Measurements from ENCODE around the gene CAVIN3. TPM values are rescaled to one million over a fixed set of nuclear protein-coding genes. Genes with fewer than 3 reads are reported as not detected.

CAVIN3 gene
- total and polyA plus RNA-seq, 2 donors (not counting 1 experiment from before 2014, with no cell fraction given), result not detected

DNA sequence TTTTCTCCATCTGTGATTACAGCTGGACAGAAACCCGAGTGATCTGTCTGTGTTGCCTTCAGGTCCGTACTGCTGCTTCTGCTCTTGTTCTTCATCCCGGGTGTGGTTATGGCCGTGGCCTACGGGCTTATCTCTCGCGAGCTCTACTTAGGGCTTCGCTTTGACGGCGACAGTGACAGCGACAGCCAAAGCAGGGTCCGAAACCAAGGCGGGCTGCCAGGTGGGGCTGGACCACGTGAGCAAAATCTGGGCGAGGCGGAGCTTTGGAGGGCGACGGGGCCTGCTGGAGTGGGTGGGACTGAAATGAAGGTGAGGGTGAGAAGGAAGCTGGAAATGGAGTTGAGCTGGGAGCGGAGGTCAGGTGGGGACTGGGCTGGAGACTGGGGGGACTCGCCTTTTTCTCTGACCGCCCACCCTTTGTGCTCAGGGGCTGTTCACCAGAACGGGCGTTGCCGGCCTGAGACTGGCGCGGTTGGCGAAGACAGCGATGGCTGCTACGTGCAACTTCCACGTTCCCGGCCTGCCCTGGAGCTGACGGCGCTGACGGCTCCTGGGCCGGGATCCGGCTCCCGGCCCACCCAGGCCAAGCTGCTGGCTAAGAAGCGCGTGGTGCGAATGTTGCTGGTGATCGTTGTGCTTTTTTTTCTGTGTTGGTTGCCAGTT is 49.6 kb downstream of the CAVIN3 start:
- Histone ChIP-seq H4K20me1 (ENCODE audit: control insufficient read depth, insufficient read depth, low read length, poor library complexity, severe bottlenecking) (no peaks in the 10 kb centered on the region), H3K4me1 (ENCODE audit: control insufficient read depth in 2 of 2, insufficient read depth in 2 of 2, low read length in 2 of 2) (no peaks in the 10 kb centered on the region), H3K9ac (ENCODE audit: low read length) (no peak overlapping the region), H3K27ac (ENCODE audit: low read length in 2 of 2) (no peak overlapping the region), H3K36me3 (replicated peaks in 1 of 2; ENCODE audit: control extremely low read depth in 1 of 2, control insufficient read depth in 1 of 2, extremely low read depth in 1 of 2, insufficient read depth in 2 of 2, low read length in 1 of 2) (no peaks in the 10 kb centered on the region), H2AFZ (ENCODE audit: insufficient read depth, low read depth, low read length, poor library complexity, severe bottlenecking) (no peak overlapping the region), H3K4me2 (replicated peaks; ENCODE audit: low read depth, low read length, poor library complexity, severe bottlenecking) (no peak overlapping the region), H3K4me3 (ENCODE audit: control extremely low read depth in 1 of 5, extremely low read depth in 1 of 5, insufficient read depth in 1 of 5, low read depth in 2 of 5, low read length in 4 of 5) (no peak overlapping the region), H3K9me3 (ENCODE audit: control extremely low read depth in 1 of 3, control insufficient read depth in 2 of 3, insufficient read depth in 1 of 3, low read length in 2 of 3) (peaks cover 0 to 9% (median 0%) of the 10 kb centered on the region in 3 donors), H3K79me2 (ENCODE audit: control insufficient read depth, insufficient read depth, low read length) (no peaks in the 10 kb centered on the region), H3K27me3 (replicated peaks in 1 of 4; ENCODE audit: control extremely low read depth in 1 of 4, control insufficient read depth in 3 of 4, insufficient read depth in 4 of 4, low read length in 3 of 4) (peaks cover 0 to 10% (median 4%) of the 10 kb centered on the region in 4 experiments)
- CTCF ChIA-PET, result no interaction called here
- no peak for TF ChIP-seq EZH2 (IDR thresholded peaks at IDR 0.05; ENCODE audit: borderline replicate concordance, insufficient read depth, low read depth, low read length, poor library complexity, severe bottlenecking)
- TF ChIP-seq, protein P1, sequence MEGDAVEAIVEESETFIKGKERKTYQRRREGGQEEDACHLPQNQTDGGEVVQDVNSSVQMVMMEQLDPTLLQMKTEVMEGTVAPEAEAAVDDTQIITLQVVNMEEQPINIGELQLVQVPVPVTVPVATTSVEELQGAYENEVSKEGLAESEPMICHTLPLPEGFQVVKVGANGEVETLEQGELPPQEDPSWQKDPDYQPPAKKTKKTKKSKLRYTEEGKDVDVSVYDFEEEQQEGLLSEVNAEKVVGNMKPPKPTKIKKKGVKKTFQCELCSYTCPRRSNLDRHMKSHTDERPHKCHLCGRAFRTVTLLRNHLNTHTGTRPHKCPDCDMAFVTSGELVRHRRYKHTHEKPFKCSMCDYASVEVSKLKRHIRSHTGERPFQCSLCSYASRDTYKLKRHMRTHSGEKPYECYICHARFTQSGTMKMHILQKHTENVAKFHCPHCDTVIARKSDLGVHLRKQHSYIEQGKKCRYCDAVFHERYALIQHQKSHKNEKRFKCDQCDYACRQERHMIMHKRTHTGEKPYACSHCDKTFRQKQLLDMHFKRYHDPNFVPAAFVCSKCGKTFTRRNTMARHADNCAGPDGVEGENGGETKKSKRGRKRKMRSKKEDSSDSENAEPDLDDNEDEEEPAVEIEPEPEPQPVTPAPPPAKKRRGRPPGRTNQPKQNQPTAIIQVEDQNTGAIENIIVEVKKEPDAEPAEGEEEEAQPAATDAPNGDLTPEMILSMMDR (IDR thresholded peaks at IDR 0.05), result no peak
- POLR2A ChIA-PET, result no interaction called here
- no peak for ATAC-seq (ENCODE audit: low read depth)
- H3K27ac Mint-ChIP-seq, result no peak overlapping the region
- WGBS (ENCODE audit: insufficient coverage), result 79% methylated on average over 41 of the region's 41 CpGs
- peaks cover 38% of the 10 kb centered on the region for H3K27me3 Mint-ChIP-seq
- no peak for DNase-seq
- H3K9me3 Mint-ChIP-seq (ENCODE audit: insufficient read depth), result no peaks in the 10 kb centered on the region
- H3K4me3 Mint-ChIP-seq, result no peak overlapping the region
- H3K4me1 Mint-ChIP-seq, result no peaks in the 10 kb centered on the region
- intact Hi-C loops (cut with micrococcal nuclease), result no loop called here

- H3K9ac ChIP-seq (ENCODE audit: low read length), result no peak overlapping the region
- no peaks in the 10 kb centered on the region for H3K79me2 ChIP-seq (ENCODE audit: control insufficient read depth, insufficient read depth, low read length)
- no peak overlapping the region for H2AFZ ChIP-seq (ENCODE audit: insufficient read depth, low read depth, low read length, poor library complexity, severe bottlenecking)
- WGBS (ENCODE audit: insufficient coverage), result 93% methylated on average over 23 of the region's 24 CpGs
- Mint-ChIP-seq H3K9me3 (ENCODE audit: insufficient read depth) (no peaks in the 10 kb centered on the region), H3K4me3 (no peak overlapping the region), H3K27me3 (peaks cover 39% of the 10 kb centered on the region), H3K4me1 (no peaks in the 10 kb centered on the region), H3K27ac (no peak overlapping the region)
- TF ChIP-seq EZH2 (IDR thresholded peaks at IDR 0.05; ENCODE audit: borderline replicate concordance, insufficient read depth, low read depth, low read length, poor library complexity, severe bottlenecking), result no peak
- TF ChIP-seq, protein P1 (IDR thresholded peaks at IDR 0.05), result no peak
- no peaks in the 10 kb centered on the region for H3K4me1 ChIP-seq (ENCODE audit: control insufficient read depth in 2 of 2, insufficient read depth in 2 of 2, low read length in 2 of 2)
- H3K36me3 ChIP-seq (replicated peaks in 1 of 2; ENCODE audit: control extremely low read depth in 1 of 2, control insufficient read depth in 1 of 2, extremely low read depth in 1 of 2, insufficient read depth in 2 of 2, low read length in 1 of 2), result no peaks in the 10 kb centered on the region
- DNase-seq (no peak), ATAC-seq (ENCODE audit: low read depth) (no peak)
- ChIA-PET POLR2A (no interaction called here), CTCF (interaction anchor here (0.8 kb wide), 1 partner anchor 9 kb away, joined by 3 read pairs; no protein-coding TSS in a partner anchor)
- H3K9me3 ChIP-seq (ENCODE audit: control extremely low read depth in 1 of 3, control insufficient read depth in 2 of 3, insufficient read depth in 1 of 3, low read length in 2 of 3), result peaks cover 0 to 9% (median 0%) of the 10 kb centered on the region in 3 donors
- intact Hi-C loops (cut with micrococcal nuclease), result no loop called here
- H4K20me1 ChIP-seq (ENCODE audit: control insufficient read depth, insufficient read depth, low read length, poor library complexity, severe bottlenecking), result no peaks in the 10 kb centered on the region
- H3K27ac ChIP-seq (ENCODE audit: low read length in 2 of 2), result no peak overlapping the region
- H3K27me3 ChIP-seq (replicated peaks in 1 of 4; ENCODE audit: control extremely low read depth in 1 of 4, control insufficient read depth in 3 of 4, insufficient read depth in 4 of 4, low read length in 3 of 4), result peaks cover 0 to 10% (median 4%) of the 10 kb centered on the region in 4 experiments
- no peak overlapping the region for H3K4me3 ChIP-seq (ENCODE audit: control extremely low read depth in 1 of 5, extremely low read depth in 1 of 5, insufficient read depth in 1 of 5, low read depth in 2 of 5, low read length in 4 of 5)
- H3K4me2 ChIP-seq (replicated peaks; ENCODE audit: low read depth, low read length, poor library complexity, severe bottlenecking), result no peak overlapping the region
Measured at GRCh38 chr11:6269994-6270393, 50.3 kb downstream of the CAVIN3 start.
